Esophagus squamous epithelium (tissue), 5 donors: ENCODE data around the gene C1orf216. TPM values are rescaled to one million over a fixed set of nuclear protein-coding genes. Genes with fewer than 3 reads are reported as not detected.

Experiments
- DNase-seq: peaks from one replicate; lab custom pipeline; 2025; lab: John Stamatoyannopoulos, UW
- H3K27ac ChIP-seq, 4 donors: fragments of 200-600 bp; sonication (generic); one replicate each; pipeline ENCODE4 v1.5.1; 2016 to 2019; ENCODE audit warnings: mild to moderate bottlenecking in 1 of 4
- H3K27me3 ChIP-seq, 4 donors: fragments of 200-600 bp; sonication (generic); 1 replicate in 3 of 4; 2 replicates in 1 of 4; pipeline versions ENCODE4 v1.5.1 to v1.6.0; 2017 to 2021; ENCODE audit warnings: antibody characterized with exemption in 1 of 4
- H3K36me3 ChIP-seq, 3 donors: fragments of 200-600 bp; sonication (generic); one replicate each; pipeline ENCODE4 v1.5.1; 2016 to 2019
- H3K4me1 ChIP-seq, 3 donors: fragments of 200-600 bp; sonication (generic); one replicate each; pipeline ENCODE4 v1.5.1; 2017 to 2019
- H3K4me3 ChIP-seq, 4 donors: fragments of 200-600 bp; sonication (generic); 1 replicate in 3 of 4; 2 replicates in 1 of 4; pipeline ENCODE4 v1.5.1; 2016 to 2019; ENCODE audit warnings: mild to moderate bottlenecking in 2 of 4, moderate library complexity in 1 of 4
- H3K9me3 ChIP-seq, 3 donors: fragments of 200-600 bp; sonication (generic); one replicate each; pipeline ENCODE4 v1.5.1; 2016 to 2019
- POLR2A ChIP-seq, 4 donors: fragments of 450-650 bp; IDR thresholded peaks; one replicate each; pipeline ENCODE4 v1.6.1; 2017; ENCODE audit warnings: antibody characterized with exemption in 4 of 4, mild to moderate bottlenecking in 4 of 4, moderate library complexity in 3 of 4
- WGBS, 2 donors: methylation state at CpG; one replicate each; pipeline ENCODE4 v1.1.5; 2018; 5-methylcytosine and 5-hydroxymethylcytosine counted together
- intact Hi-C: fragments of 100-400 bp; cut with DNase I; formaldehyde crosslinking; loops from one replicate; pipeline ENCODE4 v1.15.0; 2022
- total RNA-seq, 4 donors: library from RNA; depleted of rRNA; stranded (reverse); fragments of >200 nt; gene quantifications; one replicate each; pipeline ENCODE4 v1.1.0, GENCODE V29; 2016
- TF ChIP-seq, protein P1 (sequence below), 6 experiments: fragments of 450-650 bp in 4 of 6; fragments of 200-600 bp in 2 of 6; sonication (generic) in 2 of 6; IDR thresholded peaks; one replicate each; pipeline ENCODE4 v1.5.1; 2016 to 2019; ENCODE audit warnings: antibody characterized with exemption in 6 of 6, mild to moderate bottlenecking in 4 of 6, moderate library complexity in 4 of 6
- donor health status: DM: yes; HTN: yes; CAD: no.

C1orf216 gene
- total RNA-seq, 4 donors from 2014 or later, result 0.53 to 4.8 (median 3.8) TPM

DNA sequence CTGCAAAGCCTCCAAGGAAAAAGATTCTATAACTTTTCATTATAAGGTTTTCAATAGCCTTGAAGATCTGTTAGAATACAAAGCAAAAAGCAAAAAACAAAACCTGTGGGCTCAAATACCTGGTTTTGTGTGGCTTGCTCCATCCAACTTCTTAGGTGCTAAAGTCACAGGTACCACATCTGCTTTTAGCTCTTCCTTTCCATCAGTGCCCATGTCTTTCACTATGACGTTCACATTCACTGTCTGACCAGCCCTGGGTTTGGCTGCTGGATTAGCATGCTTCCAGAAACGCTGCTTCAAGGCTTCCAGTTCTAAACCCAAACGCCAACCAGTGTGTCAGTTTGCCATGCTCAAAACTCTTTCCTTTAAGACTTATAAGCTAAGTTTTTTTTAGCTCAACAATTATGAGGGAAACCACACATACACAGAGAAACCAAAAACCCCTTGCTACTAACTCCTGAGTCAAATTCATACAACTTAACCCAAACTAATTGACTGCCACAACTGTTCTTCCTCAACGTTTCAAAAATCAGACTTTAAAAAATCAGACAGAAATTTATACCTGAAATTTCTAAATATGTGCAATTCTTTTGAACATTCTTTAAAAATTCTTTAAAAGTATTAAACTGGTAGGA is 35.1 kb upstream of the C1orf216 start:
- Histone ChIP-seq H3K27ac (no peak overlapping the region), H3K27me3 (no peaks in the 10 kb centered on the region), H3K9me3 (no peaks in the 10 kb centered on the region), H3K4me1 (no peaks in the 10 kb centered on the region), H3K36me3 (no peaks in the 10 kb centered on the region), H3K4me3 (no peak overlapping the region)
- 73 to 81% methylated on average over 4 of the region's 4 CpGs for WGBS, 2 donors
- intact Hi-C loops, result no loop called here
- DNase-seq, result no peak
- TF ChIP-seq, protein P1, sequence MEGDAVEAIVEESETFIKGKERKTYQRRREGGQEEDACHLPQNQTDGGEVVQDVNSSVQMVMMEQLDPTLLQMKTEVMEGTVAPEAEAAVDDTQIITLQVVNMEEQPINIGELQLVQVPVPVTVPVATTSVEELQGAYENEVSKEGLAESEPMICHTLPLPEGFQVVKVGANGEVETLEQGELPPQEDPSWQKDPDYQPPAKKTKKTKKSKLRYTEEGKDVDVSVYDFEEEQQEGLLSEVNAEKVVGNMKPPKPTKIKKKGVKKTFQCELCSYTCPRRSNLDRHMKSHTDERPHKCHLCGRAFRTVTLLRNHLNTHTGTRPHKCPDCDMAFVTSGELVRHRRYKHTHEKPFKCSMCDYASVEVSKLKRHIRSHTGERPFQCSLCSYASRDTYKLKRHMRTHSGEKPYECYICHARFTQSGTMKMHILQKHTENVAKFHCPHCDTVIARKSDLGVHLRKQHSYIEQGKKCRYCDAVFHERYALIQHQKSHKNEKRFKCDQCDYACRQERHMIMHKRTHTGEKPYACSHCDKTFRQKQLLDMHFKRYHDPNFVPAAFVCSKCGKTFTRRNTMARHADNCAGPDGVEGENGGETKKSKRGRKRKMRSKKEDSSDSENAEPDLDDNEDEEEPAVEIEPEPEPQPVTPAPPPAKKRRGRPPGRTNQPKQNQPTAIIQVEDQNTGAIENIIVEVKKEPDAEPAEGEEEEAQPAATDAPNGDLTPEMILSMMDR (IDR thresholded peaks at IDR 0.05), result no peak
- no peak for TF ChIP-seq POLR2A (IDR thresholded peaks at IDR 0.05)

DNA sequence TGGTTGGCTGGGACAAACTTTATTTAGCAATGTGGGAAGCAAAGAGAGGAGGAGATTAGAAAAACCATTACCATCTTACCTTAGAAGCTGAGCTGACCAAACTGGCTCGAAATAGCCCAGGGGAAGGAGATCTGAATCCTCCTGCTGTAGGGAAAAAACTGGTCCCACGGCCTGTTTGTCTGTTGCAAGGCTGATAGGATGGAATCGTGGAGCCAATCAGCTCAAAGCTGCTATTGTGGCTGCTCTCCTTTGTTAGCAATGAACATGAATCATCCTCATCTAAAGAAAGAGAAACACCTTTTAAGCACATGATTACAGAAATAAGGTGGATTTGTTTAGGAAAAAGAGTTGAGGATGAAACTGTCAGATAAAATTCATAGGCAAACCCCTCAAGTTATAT is 29.6 kb upstream of the C1orf216 start:
- 31 to 32% methylated on average over 3 of the region's 3 CpGs for WGBS, 2 donors
- DNase-seq, result no peak

DNA sequence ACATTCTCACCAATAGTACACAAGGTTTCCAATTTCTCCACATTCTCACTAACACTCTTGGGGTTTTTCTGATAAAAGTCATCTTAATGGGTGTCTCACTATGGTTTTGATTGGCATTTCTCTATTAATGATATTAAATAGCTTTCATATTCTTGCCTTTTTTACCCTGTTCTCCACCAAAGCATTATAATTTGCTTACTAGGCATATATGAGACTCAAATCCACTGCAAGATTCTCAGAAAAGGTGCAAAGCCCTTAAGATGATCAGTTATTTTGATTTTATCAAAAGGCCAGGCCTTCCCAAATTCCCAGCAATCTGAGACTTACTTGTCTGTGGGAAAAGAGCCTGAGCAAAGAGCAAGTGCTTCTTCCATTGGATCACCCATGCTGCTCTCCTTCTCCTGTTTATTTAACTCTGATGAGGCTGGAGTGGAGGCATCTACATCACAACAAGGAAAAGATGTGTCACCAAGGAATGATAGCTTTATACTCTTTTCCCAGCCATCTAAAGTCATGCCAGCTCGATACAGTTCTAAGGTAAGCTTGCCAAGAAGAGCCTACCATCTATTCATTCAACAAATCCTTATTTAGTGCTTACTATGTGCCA is 26.5 kb upstream of the C1orf216 start:
- no peak for DNase-seq
- TF ChIP-seq, protein P1 (IDR thresholded peaks at IDR 0.05), result no peak
- no peak for TF ChIP-seq POLR2A (IDR thresholded peaks at IDR 0.05)
- H3K4me1 ChIP-seq, result no peaks in the 10 kb centered on the region
- H3K27ac ChIP-seq, result no peak overlapping the region
- H3K36me3 ChIP-seq, result no peaks in the 10 kb centered on the region
- no peaks in the 10 kb centered on the region for H3K27me3 ChIP-seq
- WGBS, 2 donors, result 67 to 92% methylated on average over 1 of the region's 1 CpG
- no peak overlapping the region for H3K4me3 ChIP-seq
- no peaks in the 10 kb centered on the region for H3K9me3 ChIP-seq
- intact Hi-C loops, result no loop called here

More for the DNA sequence above, 29.6 kb upstream of the C1orf216 start:
- intact Hi-C loops, result no loop called here
- Histone ChIP-seq H3K36me3 (no peaks in the 10 kb centered on the region), H3K9me3 (no peaks in the 10 kb centered on the region), H3K4me3 (no peak overlapping the region), H3K27me3 (no peaks in the 10 kb centered on the region), H3K27ac (no peak overlapping the region), H3K4me1 (no peaks in the 10 kb centered on the region)
- TF ChIP-seq, protein P1 (IDR thresholded peaks at IDR 0.05), result no peak
- no peak for TF ChIP-seq POLR2A (IDR thresholded peaks at IDR 0.05)

DNA sequence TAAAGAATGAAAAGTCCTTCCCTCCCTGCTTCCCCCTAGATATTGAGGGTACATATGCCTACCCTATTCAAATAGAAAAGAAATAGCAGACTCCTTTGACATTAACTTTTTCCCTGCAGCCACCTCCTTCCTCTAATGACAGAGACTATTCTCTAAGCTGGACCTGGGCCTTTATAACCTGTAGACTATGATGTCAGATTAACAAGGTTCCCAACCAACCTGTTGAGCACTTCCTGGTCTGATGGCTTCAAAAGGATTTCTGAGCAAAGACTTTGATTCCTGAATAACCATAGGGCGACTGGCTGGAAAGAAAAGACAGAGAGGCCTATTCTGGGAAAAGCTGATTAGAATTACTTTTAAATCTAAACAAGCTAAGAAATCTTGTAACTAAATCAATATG is 18.4 kb upstream of the C1orf216 start:
- no peaks in the 10 kb centered on the region for H3K4me1 ChIP-seq
- H3K27me3 ChIP-seq, result peaks cover 0 to 17% (median 0%) of the 10 kb centered on the region in 4 donors
- WGBS, 2 donors, result 50 to 65% methylated on average over 1 of the region's 1 CpG
- intact Hi-C loops, result no loop called here
- TF ChIP-seq, protein P1 (IDR thresholded peaks at IDR 0.05), result no peak
- TF ChIP-seq POLR2A (IDR thresholded peaks at IDR 0.05), result no peak
- DNase-seq, result no peak
- no peaks in the 10 kb centered on the region for H3K36me3 ChIP-seq
- H3K27ac ChIP-seq, result no peak overlapping the region
- no peak overlapping the region for H3K4me3 ChIP-seq
- H3K9me3 ChIP-seq, result no peaks in the 10 kb centered on the region

DNA sequence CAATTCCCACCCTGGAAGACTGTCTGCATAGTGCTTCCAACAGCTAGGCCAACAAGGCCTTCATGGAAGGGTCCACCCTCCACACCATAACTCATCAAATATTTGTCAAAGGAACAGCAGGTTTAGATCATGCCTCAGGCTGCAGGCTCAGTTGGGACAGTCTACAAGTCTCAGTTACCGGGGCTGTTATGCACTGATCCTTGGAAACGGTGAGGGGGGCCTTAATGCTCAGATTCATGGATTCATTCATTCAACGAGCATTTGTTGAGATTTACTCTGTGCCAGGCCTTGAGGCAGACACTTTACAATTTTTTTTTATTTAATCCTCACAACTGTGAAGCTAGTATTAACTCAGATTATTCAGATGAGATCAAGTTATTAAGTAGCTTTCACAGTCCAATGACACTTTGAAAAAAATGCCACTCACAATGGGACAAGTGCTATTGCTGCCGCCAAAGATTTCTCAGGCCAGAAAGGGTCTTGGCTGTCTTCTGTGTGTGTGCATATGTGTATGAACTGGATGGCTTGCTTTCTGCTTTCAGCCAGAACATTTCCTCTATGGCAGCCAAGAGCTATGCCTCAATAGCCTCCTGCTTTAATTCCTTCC is 8.9 kb upstream of the C1orf216 start:
- no peak for TF ChIP-seq POLR2A (IDR thresholded peaks at IDR 0.05)
- TF ChIP-seq, protein P1 (IDR thresholded peaks at IDR 0.05), result no peak
- Histone ChIP-seq H3K9me3 (no peaks in the 10 kb centered on the region), H3K36me3 (no peaks in the 10 kb centered on the region), H3K4me3 (no peak overlapping the region), H3K27me3 (peaks cover 0 to 84% (median 0%) of the 10 kb centered on the region in 4 donors), H3K4me1 (peaks cover 0 to 11% (median 0%) of the 10 kb centered on the region in 3 donors), H3K27ac (no peak overlapping the region)
- no peak for DNase-seq
- intact Hi-C loops, result no loop called here
- WGBS, 2 donors, result 43 to 65% methylated on average over 4 of the region's 4 CpGs
